HEK293 (cell line): ENCODE results near the gene CNIH3.

Source experiments
- FEZF1 ChIP-seq: fragments of 450-650 bp; formaldehyde crosslinking; IDR thresholded peaks from 2 replicates; pipeline ENCODE4 v1.5.1; 2016; ENCODE audit warnings: missing biosample characterization, missing genetic modification characterization
- IKZF3 ChIP-seq: fragments of 450-650 bp; IDR thresholded peaks from 2 replicates; pipeline ENCODE4 v1.5.0; 2018; ENCODE audit warnings: missing biosample characterization, mild to moderate bottlenecking, missing genetic modification characterization, moderate library complexity
- KLF7 ChIP-seq: fragments of 450-650 bp; formaldehyde crosslinking; IDR thresholded peaks from 2 replicates; pipeline ENCODE4 v1.5.1; 2016; ENCODE audit warnings: missing biosample characterization, missing genetic modification characterization, borderline replicate concordance
- SP3 ChIP-seq: fragments of 450-650 bp; formaldehyde crosslinking; IDR thresholded peaks from 2 replicates; pipeline ENCODE4 v1.5.1; 2016; ENCODE audit warnings: missing biosample characterization, missing genetic modification characterization
- WT1 ChIP-seq: fragments of 450-650 bp; formaldehyde crosslinking; IDR thresholded peaks from 2 replicates; pipeline ENCODE4 v1.5.1; 2016; ENCODE audit warnings: missing biosample characterization, missing genetic modification characterization
- ZBTB21 ChIP-seq: fragments of 450-650 bp; formaldehyde crosslinking; IDR thresholded peaks from 2 replicates; pipeline ENCODE4 v1.5.1; 2017; ENCODE audit warnings: missing biosample characterization, missing genetic modification characterization
- ZBTB7A ChIP-seq: fragments of 450-650 bp; formaldehyde crosslinking; IDR thresholded peaks from 2 replicates; pipeline ENCODE4 v1.5.1; 2016; ENCODE audit warnings: low read depth, missing biosample characterization, missing genetic modification characterization
- ZFHX2 ChIP-seq: fragments of 450-650 bp; formaldehyde crosslinking; conservative IDR thresholded peaks from 2 replicates; pipeline ENCODE4 v1.5.1; 2016; ENCODE audit warnings: missing biosample characterization, missing genetic modification characterization
- ZNF10 ChIP-seq: fragments of 450-650 bp; formaldehyde crosslinking; IDR thresholded peaks from 2 replicates; pipeline ENCODE4 v1.5.1; 2017; ENCODE audit warnings: missing biosample characterization, missing genetic modification characterization
- ZNF114 ChIP-seq: fragments of 450-650 bp; formaldehyde crosslinking; IDR thresholded peaks from 2 replicates; pipeline ENCODE4 v1.5.0; 2017; ENCODE audit warnings: missing biosample characterization, missing genetic modification characterization
- ZNF16 ChIP-seq: fragments of 450-650 bp; formaldehyde crosslinking; IDR thresholded peaks from 2 replicates; pipeline ENCODE4 v1.5.1; 2016; ENCODE audit warnings: low read depth, missing biosample characterization, missing genetic modification characterization
- ZNF211 ChIP-seq: fragments of 450-650 bp; formaldehyde crosslinking; IDR thresholded peaks from 2 replicates; pipeline ENCODE4 v1.5.1; 2016; ENCODE audit warnings: low read depth, missing biosample characterization, missing genetic modification characterization
- ZNF324 ChIP-seq: fragments of 450-650 bp; formaldehyde crosslinking; IDR thresholded peaks from 2 replicates; pipeline ENCODE4 v1.5.1; 2016; ENCODE audit warnings: missing biosample characterization, missing genetic modification characterization
- ZNF335 ChIP-seq: fragments of 450-650 bp; formaldehyde crosslinking; conservative IDR thresholded peaks from 2 replicates; pipeline ENCODE4 v1.5.1; 2016; ENCODE audit warnings: missing biosample characterization, missing genetic modification characterization
- ZNF391 ChIP-seq: fragments of 450-650 bp; formaldehyde crosslinking; IDR thresholded peaks from 2 replicates; pipeline ENCODE4 v1.5.1; 2016; ENCODE audit warnings: low read depth, missing biosample characterization, missing genetic modification characterization, borderline replicate concordance
- ZNF404 ChIP-seq: fragments of 450-650 bp; formaldehyde crosslinking; IDR thresholded peaks from 2 replicates; pipeline ENCODE4 v1.5.1; 2017; ENCODE audit warnings: missing biosample characterization, missing genetic modification characterization
- ZNF416 ChIP-seq: fragments of 450-650 bp; formaldehyde crosslinking; IDR thresholded peaks from 2 replicates; pipeline ENCODE4 v1.5.1; 2016; ENCODE audit warnings: missing biosample characterization, missing genetic modification characterization
- ZNF423 ChIP-seq: fragments of 450-650 bp; formaldehyde crosslinking; IDR thresholded peaks from 2 replicates; pipeline ENCODE4 v1.5.1; 2016; ENCODE audit warnings: missing biosample characterization, missing genetic modification characterization
- ZNF514 ChIP-seq: fragments of 450-650 bp; formaldehyde crosslinking; IDR thresholded peaks from 2 replicates; pipeline ENCODE4 v1.5.1; 2016; ENCODE audit warnings: missing biosample characterization, missing genetic modification characterization
- ZNF571 ChIP-seq: fragments of 450-650 bp; formaldehyde crosslinking; IDR thresholded peaks from 2 replicates; pipeline ENCODE4 v1.5.0; 2017; ENCODE audit warnings: missing biosample characterization, missing genetic modification characterization
- ZNF585B ChIP-seq: fragments of 450-650 bp; formaldehyde crosslinking; IDR thresholded peaks from 2 replicates; pipeline ENCODE4 v1.5.1; 2016; ENCODE audit warnings: missing biosample characterization, missing genetic modification characterization
- ZNF623 ChIP-seq: fragments of 450-650 bp; formaldehyde crosslinking; IDR thresholded peaks from 2 replicates; pipeline ENCODE4 v1.5.1; 2016; ENCODE audit warnings: missing biosample characterization, missing genetic modification characterization
- ZNF624 ChIP-seq: fragments of 450-650 bp; formaldehyde crosslinking; IDR thresholded peaks from 2 replicates; pipeline ENCODE4 v1.5.1; 2017; ENCODE audit warnings: missing biosample characterization, missing genetic modification characterization
- ZNF777 ChIP-seq: fragments of 450-650 bp; formaldehyde crosslinking; IDR thresholded peaks from 2 replicates; pipeline ENCODE4 v1.5.1; 2017; ENCODE audit warnings: missing biosample characterization, missing genetic modification characterization, borderline replicate concordance
- ZNF785 ChIP-seq: fragments of 450-650 bp; formaldehyde crosslinking; IDR thresholded peaks from 2 replicates; pipeline ENCODE4 v1.5.1; 2016; ENCODE audit warnings: missing biosample characterization, missing genetic modification characterization
- ZXDB ChIP-seq: fragments of 450-650 bp; formaldehyde crosslinking; IDR thresholded peaks from 2 replicates; pipeline ENCODE4 v1.5.1; 2016; ENCODE audit warnings: missing biosample characterization, missing genetic modification characterization
- TF ChIP-seq, protein P1 (sequence below): IDR thresholded peaks from 2 replicates; pipeline ENCODE4 v1.6.1; 2011; ENCODE audit warnings: mild to moderate bottlenecking, low read depth, low read length, borderline replicate concordance
- TF ChIP-seq, protein P2 (sequence below): fragments of 450-650 bp; formaldehyde crosslinking; IDR thresholded peaks from 2 replicates; pipeline ENCODE4 v1.5.1; 2016; ENCODE audit warnings: missing biosample characterization, missing genetic modification characterization
- TF ChIP-seq, protein P3 (sequence below): fragments of 450-650 bp; formaldehyde crosslinking; IDR thresholded peaks from 2 replicates; pipeline ENCODE4 v1.5.1; 2017; ENCODE audit warnings: missing biosample characterization, missing genetic modification characterization
- TF ChIP-seq, protein P4 (sequence below): fragments of 450-650 bp; formaldehyde crosslinking; IDR thresholded peaks from 2 replicates; pipeline ENCODE4 v1.5.1; 2016; ENCODE audit warnings: missing biosample characterization, missing genetic modification characterization
- TF ChIP-seq, protein P5 (sequence below): fragments of 450-650 bp; formaldehyde crosslinking; IDR thresholded peaks from 2 replicates; pipeline ENCODE4 v1.5.1; 2016; ENCODE audit warnings: missing biosample characterization, missing genetic modification characterization, low read depth
- TF ChIP-seq, protein P6 (sequence below): fragments of 450-650 bp; formaldehyde crosslinking; conservative IDR thresholded peaks from 2 replicates; pipeline ENCODE4 v1.5.1; 2016; ENCODE audit warnings: low read depth, missing biosample characterization, missing genetic modification characterization

The CNIH3 gene

DNA sequence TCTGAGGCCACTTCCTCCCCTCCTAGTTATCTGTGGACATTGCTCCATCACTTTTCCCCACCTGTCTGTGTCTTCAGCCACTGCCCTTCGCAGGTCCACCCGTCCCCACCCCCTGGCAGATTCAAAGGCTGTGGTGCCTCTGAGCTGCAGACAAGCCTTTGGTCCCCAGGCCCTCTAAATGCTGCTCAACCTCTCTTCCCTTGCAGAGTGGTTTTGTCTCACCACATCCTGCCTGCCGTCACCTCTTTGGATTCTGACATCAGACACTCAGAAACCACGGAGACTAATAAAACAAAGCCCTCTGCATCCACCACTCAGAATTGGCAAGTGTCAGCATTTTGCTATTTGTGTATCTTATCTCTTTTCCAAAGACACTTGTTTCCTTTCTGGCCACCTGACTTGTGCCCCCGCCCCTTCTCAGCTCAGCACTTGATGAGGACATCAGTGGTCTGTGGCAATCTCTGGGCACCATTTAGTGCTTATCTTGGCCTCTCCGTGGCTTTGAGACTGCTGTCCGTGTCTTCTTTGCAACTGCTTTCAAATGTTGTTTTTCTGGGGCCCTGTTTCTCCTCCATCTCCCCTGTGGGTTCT is 7.7 kb downstream of the CNIH3 start (continued):
- TF ChIP-seq ZNF623 (tag by site-specific recombination): peak; percentile 39; the same call in 1 of the 2 replicates
- TF ChIP-seq ZNF114 (tag by site-specific recombination): no peak
- no peak for TF ChIP-seq IKZF3 (tag by site-specific recombination)
- TF ChIP-seq, protein P1, sequence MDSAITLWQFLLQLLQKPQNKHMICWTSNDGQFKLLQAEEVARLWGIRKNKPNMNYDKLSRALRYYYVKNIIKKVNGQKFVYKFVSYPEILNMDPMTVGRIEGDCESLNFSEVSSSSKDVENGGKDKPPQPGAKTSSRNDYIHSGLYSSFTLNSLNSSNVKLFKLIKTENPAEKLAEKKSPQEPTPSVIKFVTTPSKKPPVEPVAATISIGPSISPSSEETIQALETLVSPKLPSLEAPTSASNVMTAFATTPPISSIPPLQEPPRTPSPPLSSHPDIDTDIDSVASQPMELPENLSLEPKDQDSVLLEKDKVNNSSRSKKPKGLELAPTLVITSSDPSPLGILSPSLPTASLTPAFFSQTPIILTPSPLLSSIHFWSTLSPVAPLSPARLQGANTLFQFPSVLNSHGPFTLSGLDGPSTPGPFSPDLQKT: no peak
- TF ChIP-seq, protein P2, sequence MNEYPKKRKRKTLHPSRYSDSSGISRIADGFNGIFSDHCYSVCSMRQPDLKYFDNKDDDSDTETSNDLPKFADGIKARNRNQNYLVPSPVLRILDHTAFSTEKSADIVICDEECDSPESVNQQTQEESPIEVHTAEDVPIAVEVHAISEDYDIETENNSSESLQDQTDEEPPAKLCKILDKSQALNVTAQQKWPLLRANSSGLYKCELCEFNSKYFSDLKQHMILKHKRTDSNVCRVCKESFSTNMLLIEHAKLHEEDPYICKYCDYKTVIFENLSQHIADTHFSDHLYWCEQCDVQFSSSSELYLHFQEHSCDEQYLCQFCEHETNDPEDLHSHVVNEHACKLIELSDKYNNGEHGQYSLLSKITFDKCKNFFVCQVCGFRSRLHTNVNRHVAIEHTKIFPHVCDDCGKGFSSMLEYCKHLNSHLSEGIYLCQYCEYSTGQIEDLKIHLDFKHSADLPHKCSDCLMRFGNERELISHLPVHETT (tag by site-specific recombination): peak; percentile 95
- no peak for TF ChIP-seq ZNF624 (tag by site-specific recombination)
- no peak for TF ChIP-seq ZNF16 (tag by site-specific recombination)
- TF ChIP-seq ZNF785 (tag by site-specific recombination): peak; percentile 16; the same call in 1 of the 2 replicates
- TF ChIP-seq ZNF211 (tag by site-specific recombination): no peak
- TF ChIP-seq ZNF335: peak; percentile 74
- TF ChIP-seq ZFHX2 (tag by site-specific recombination): no peak
- TF ChIP-seq ZNF777 (tag by site-specific recombination): no peak
- TF ChIP-seq, protein P3, sequence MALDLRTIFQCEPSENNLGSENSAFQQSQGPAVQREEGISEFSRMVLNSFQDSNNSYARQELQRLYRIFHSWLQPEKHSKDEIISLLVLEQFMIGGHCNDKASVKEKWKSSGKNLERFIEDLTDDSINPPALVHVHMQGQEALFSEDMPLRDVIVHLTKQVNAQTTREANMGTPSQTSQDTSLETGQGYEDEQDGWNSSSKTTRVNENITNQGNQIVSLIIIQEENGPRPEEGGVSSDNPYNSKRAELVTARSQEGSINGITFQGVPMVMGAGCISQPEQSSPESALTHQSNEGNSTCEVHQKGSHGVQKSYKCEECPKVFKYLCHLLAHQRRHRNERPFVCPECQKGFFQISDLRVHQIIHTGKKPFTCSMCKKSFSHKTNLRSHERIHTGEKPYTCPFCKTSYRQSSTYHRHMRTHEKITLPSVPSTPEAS (tag by site-specific recombination): peak; percentile 59; the same call in 1 of the 2 replicates
- no peak for TF ChIP-seq KLF7 (tag by site-specific recombination)
- TF ChIP-seq ZNF514 (tag by site-specific recombination): no peak
- TF ChIP-seq ZXDB (tag by site-specific recombination): peak; percentile 99
- no peak for TF ChIP-seq ZNF571 (tag by site-specific recombination)
- TF ChIP-seq ZNF404 (tag by site-specific recombination): 0 out of 2 replicates have a peak, but pooled peaks have one; percentile 39
- peak; percentile 99 for TF ChIP-seq ZBTB21 (tag by site-specific recombination)
- peak; percentile 98 for TF ChIP-seq FEZF1 (tag by site-specific recombination)
- TF ChIP-seq ZNF391 (tag by site-specific recombination): no peak
- no peak for TF ChIP-seq ZNF423 (tag by site-specific recombination)
- TF ChIP-seq, protein P4, sequence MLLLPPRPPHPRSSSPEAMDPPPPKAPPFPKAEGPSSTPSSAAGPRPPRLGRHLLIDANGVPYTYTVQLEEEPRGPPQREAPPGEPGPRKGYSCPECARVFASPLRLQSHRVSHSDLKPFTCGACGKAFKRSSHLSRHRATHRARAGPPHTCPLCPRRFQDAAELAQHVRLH (tag by site-specific recombination): peak; percentile 82
- TF ChIP-seq ZNF416 (tag by site-specific recombination): no peak
- TF ChIP-seq ZNF324 (tag by site-specific recombination): peak; percentile 95
- peak; percentile 81 for TF ChIP-seq ZNF10 (tag by site-specific recombination)
- TF ChIP-seq WT1 (tag by site-specific recombination): no peak
- no peak for TF ChIP-seq ZBTB7A (tag by site-specific recombination)
- TF ChIP-seq, protein P5, sequence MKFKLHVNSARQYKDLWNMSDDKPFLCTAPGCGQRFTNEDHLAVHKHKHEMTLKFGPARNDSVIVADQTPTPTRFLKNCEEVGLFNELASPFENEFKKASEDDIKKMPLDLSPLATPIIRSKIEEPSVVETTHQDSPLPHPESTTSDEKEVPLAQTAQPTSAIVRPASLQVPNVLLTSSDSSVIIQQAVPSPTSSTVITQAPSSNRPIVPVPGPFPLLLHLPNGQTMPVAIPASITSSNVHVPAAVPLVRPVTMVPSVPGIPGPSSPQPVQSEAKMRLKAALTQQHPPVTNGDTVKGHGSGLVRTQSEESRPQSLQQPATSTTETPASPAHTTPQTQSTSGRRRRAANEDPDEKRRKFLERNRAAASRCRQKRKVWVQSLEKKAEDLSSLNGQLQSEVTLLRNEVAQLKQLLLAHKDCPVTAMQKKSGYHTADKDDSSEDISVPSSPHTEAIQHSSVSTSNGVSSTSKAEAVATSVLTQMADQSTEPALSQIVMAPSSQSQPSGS (tag by site-specific recombination): peak; percentile 92
- TF ChIP-seq SP3 (tag by site-specific recombination): peak; percentile 26; the same call in 1 of the 2 replicates
- TF ChIP-seq ZNF585B (tag by site-specific recombination): no peak
- TF ChIP-seq, protein P6, sequence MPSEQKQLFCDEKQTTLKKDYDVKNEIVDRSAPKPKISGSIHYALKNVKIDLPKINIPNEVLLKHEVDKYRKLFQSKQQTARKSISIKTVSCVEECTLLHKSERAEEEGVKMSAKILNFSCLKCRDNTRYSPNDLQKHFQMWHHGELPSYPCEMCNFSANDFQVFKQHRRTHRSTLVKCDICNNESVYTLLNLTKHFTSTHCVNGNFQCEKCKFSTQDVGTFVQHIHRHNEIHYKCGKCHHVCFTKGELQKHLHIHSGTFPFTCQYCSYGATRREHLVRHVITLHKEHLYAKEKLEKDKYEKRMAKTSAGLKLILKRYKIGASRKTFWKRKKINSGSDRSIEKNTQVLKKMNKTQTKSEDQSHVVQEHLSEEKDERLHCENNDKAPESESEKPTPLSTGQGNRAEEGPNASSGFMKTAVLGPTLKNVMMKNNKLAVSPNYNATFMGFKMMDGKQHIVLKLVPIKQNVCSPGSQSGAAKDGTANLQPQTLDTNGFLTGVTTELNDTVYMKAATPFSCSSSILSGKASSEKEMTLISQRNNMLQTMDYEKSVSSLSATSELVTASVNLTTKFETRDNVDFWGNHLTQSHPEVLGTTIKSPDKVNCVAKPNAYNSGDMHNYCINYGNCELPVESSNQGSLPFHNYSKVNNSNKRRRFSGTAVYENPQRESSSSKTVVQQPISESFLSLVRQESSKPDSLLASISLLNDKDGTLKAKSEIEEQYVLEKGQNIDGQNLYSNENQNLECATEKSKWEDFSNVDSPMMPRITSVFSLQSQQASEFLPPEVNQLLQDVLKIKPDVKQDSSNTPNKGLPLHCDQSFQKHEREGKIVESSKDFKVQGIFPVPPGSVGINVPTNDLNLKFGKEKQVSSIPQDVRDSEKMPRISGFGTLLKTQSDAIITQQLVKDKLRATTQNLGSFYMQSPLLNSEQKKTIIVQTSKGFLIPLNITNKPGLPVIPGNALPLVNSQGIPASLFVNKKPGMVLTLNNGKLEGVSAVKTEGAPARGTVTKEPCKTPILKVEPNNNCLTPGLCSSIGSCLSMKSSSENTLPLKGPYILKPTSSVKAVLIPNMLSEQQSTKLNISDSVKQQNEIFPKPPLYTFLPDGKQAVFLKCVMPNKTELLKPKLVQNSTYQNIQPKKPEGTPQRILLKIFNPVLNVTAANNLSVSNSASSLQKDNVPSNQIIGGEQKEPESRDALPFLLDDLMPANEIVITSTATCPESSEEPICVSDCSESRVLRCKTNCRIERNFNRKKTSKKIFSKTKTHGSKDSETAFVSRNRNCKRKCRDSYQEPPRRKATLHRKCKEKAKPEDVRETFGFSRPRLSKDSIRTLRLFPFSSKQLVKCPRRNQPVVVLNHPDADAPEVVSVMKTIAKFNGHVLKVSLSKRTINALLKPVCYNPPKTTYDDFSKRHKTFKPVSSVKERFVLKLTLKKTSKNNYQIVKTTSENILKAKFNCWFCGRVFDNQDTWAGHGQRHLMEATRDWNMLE (tag by site-specific recombination): peak; percentile 76
